Measurements from ENCODE around the gene ARFGAP1. TPM values are rescaled to one million over a fixed set of nuclear protein-coding genes. Genes with fewer than 3 reads are reported as not detected.
A peak's percentile ranks its signal among the peaks of the same experiment; 100 is the strongest.

The ARFGAP1 gene
- total and polyA plus RNA-seq, 2 of the 8 experiments (the other 6 are each of a cell fraction or from before 2014, with no cell fraction given), result 93.7 to 100 TPM

DNA sequence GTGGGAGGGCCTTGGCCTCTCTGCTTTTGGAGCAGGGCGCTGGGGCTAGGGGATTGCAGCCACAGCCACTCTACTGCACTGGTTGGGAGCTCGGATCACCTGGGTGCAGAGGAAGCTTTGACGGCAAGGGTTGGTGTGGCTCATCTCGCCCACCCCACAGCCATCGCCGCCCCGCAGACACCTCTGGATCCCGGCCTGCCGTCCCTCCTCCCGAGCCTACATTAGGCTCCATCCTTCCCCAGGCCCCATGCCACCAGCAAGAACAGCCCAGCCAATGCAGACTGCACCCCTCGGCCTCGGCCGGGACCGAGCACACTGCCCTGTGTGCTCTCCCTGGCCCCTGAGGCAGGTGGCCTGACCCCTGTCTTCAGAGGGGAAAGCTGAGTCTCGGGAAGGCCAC is 12.1 kb upstream of the ARFGAP1 start:
- peaks cover 1 to 7% (median 2%) of the 10 kb centered on the region in 4 experiments; a peak in 5 of 7 replicates for H3K4me1 ChIP-seq (replicated peaks in 1 of 4; ENCODE audit: control insufficient read depth in 3 of 4, insufficient read depth in 4 of 4, low read length in 3 of 4)
- peaks cover 0 to 4% of the 10 kb centered on the region in 2 experiments for H4K20me1 ChIP-seq (replicated peaks in 1 of 2; ENCODE audit: control insufficient read depth in 1 of 2, insufficient read depth in 2 of 2, low read length in 2 of 2)
- H3K9ac ChIP-seq (replicated peaks in 1 of 4; ENCODE audit: extremely low read depth in 1 of 4, low read depth in 3 of 4, low read length in 3 of 4), result no peak overlapping the region
- H3K14ac ChIP-seq (ENCODE audit: insufficient read length), result no peak overlapping the region
- no peak overlapping the region; the same call in 1 of the 2 replicates for H4K8ac ChIP-seq (ENCODE audit: extremely low read depth, insufficient read depth, low read length)
- FAIRE-seq, result no peak
- no peaks in the 10 kb centered on the region for H3K36me3 ChIP-seq (ENCODE audit: control insufficient read depth in 2 of 4, insufficient read depth in 4 of 4, low read length in 3 of 4)
- WGBS, 2 experiments (ENCODE audit: extremely low coverage in 1 of 2, insufficient coverage in 1 of 2, insufficient read length in 1 of 2, insufficient replicate concordance in 2 of 2, low coverage in 1 of 2, low lambda C conversion rate in 2 of 2, missing lambda C conversion rate in 1 of 2), result 85% methylated on average over 13 of the region's 15 CpGs; no CpG with 5 or more reads in 1 of the 2 experiments
- H2BK12ac ChIP-seq (ENCODE audit: low read depth, low read length), result no peak overlapping the region
- H4K5ac ChIP-seq (ENCODE audit: insufficient read length, low read depth, low read length), result no peak overlapping the region
- no peak overlapping the region for H4K91ac ChIP-seq (replicated peaks; ENCODE audit: insufficient read length, low read length)
- ChIA-PET POLR2A (ENCODE audit: partially characterized antibody) (interaction anchor here (1.0 to 1.8 kb wide), 3 partner anchors 8 to 11 kb away, joined by 3 to 4 read pairs (median 3); no protein-coding TSS in a partner anchor), CTCF (ENCODE audit: partially characterized antibody) (interaction anchor here (0.9 to 4.1 kb wide), 7 partner anchors 11 to 36 kb away, joined by 3 to 40 read pairs (median 5); no protein-coding TSS in a partner anchor)
- no peaks in the 10 kb centered on the region for H3K79me1 ChIP-seq (ENCODE audit: low read depth, low read length)
- H2BK120ac ChIP-seq (replicated peaks; ENCODE audit: low read depth, low read length), result no peak overlapping the region
- no peak overlapping the region for H3K4me2 ChIP-seq (ENCODE audit: insufficient read depth in 1 of 2, low read depth in 2 of 2, low read length in 2 of 2)
- H3K56ac ChIP-seq (replicated peaks; ENCODE audit: insufficient read length, low read depth, low read length), result no peak overlapping the region
- H3K18ac ChIP-seq (ENCODE audit: extremely low read depth, low read length), result no peak overlapping the region
- H3K9me3 ChIP-seq (ENCODE audit: insufficient read depth in 2 of 2, low read depth in 1 of 2, low read length in 1 of 2), result no peaks in the 10 kb centered on the region
- no peaks in the 10 kb centered on the region for H3K79me2 ChIP-seq (ENCODE audit: control insufficient read depth in 1 of 2, insufficient read depth in 2 of 2, low read length in 2 of 2)
- DNase-seq (ENCODE audit: low read depth in 1 of 2, low spot score in 2 of 2), result no peak
- peaks cover 0 to 15% (median 8%) of the 10 kb centered on the region in 4 experiments; a peak in 4 of 7 replicates for H3K27me3 ChIP-seq (replicated peaks in 1 of 4; ENCODE audit: control insufficient read depth in 3 of 4, extremely low read depth in 1 of 4, insufficient read depth in 3 of 4, low read length in 3 of 4)
- H3K27ac ChIP-seq (ENCODE audit: low read depth, low read length), result no peak overlapping the region
- H2AFZ ChIP-seq (ENCODE audit: low read length), result no peak overlapping the region
- no peak overlapping the region for H2BK20ac ChIP-seq (ENCODE audit: low read length)
- 0 out of 2 replicates have a peak overlapping the region, but pooled peaks have one; percentile 65 for H2AK5ac ChIP-seq (ENCODE audit: low read depth, low read length)
- H3K23me2 ChIP-seq (ENCODE audit: low read depth, low read length), result no peaks in the 10 kb centered on the region
- no peak overlapping the region for H3K23ac ChIP-seq (ENCODE audit: insufficient read length)
- H3K4me3 ChIP-seq (ENCODE audit: extremely low read depth in 1 of 4, insufficient read depth in 2 of 4, low read depth in 3 of 4, low read length in 4 of 4), result no peak overlapping the region
- H2BK5ac ChIP-seq (ENCODE audit: low read depth, low read length), result no peak overlapping the region
- 0 out of 2 replicates have a peak overlapping the region, but pooled peaks have one; percentile 7 for H2BK15ac ChIP-seq (ENCODE audit: low read length)
- no peak overlapping the region for H3K4ac ChIP-seq (replicated peaks; ENCODE audit: insufficient read length, low read depth, low read length)
- TF ChIP-seq TEAD4 (IDR thresholded peaks at IDR 0.05; ENCODE audit: low read depth, low read length) (no peak), POLR2AphosphoS5 (IDR thresholded peaks at IDR 0.05; ENCODE audit: low read depth, low read length) (no peak), RNF2 (IDR thresholded peaks at IDR 0.05; ENCODE audit: borderline replicate concordance, low read depth, low read length, missing control alignments, poor library complexity, severe bottlenecking) (no peak), SAP30 (IDR thresholded peaks at IDR 0.05; ENCODE audit: insufficient read depth, insufficient replicate concordance, low read length) (no peak), EGR1 (IDR thresholded peaks at IDR 0.05; ENCODE audit: borderline replicate concordance, low read depth, low read length) (no peak), SRF (IDR thresholded peaks at IDR 0.05; ENCODE audit: low read depth, low read length) (no peak), JUND (IDR thresholded peaks at IDR 0.05; ENCODE audit: low read length) (no peak), YY1 (IDR thresholded peaks at IDR 0.05; ENCODE audit: low read depth, low read length) (no peak), BACH1 (IDR thresholded peaks at IDR 0.05; ENCODE audit: low read length) (no peak), RXRA (IDR thresholded peaks at IDR 0.05; ENCODE audit: insufficient read depth, low read depth, low read length) (no peak), NANOG (IDR thresholded peaks at IDR 0.05; ENCODE audit: insufficient read depth, low read depth, low read length, poor library complexity, severe bottlenecking) (no peak)
- TF ChIP-seq, protein P1, sequence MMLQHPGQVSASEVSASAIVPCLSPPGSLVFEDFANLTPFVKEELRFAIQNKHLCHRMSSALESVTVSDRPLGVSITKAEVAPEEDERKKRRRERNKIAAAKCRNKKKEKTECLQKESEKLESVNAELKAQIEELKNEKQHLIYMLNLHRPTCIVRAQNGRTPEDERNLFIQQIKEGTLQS (IDR thresholded peaks at IDR 0.05; ENCODE audit: insufficient read depth, low read depth, low read length), result no peak
